Endothelial cell of umbilical vein (primary cell): ENCODE measurements around the gene MYO5B. TPM values are rescaled to one million over a fixed set of nuclear protein-coding genes. Genes with fewer than 3 reads are reported as not detected.
A peak's percentile ranks its signal among the peaks of the same experiment; 100 is the strongest.

ENCODE experiments used
- BruUV-seq: library from RNA; stranded (reverse); fragments of 400-500 nt; replicated peaks from 2 replicates; lab custom pipeline; 2021; lab: Mats Ljungman, UMichigan
- CTCF ChIA-PET: fragments of 300-600, 350-600 bp; sonication (Branson Sonifier 250); formaldehyde crosslinking; loops from one replicate; lab custom pipeline; 2021; ENCODE audit warnings: antibody characterized with exemption, inconsistent platforms; lab: Charles Lee
- POLR2A ChIA-PET: fragments of 300-600, 350-600 bp; sonication (Branson Sonifier 250); formaldehyde crosslinking; loops from one replicate; lab custom pipeline; 2021; ENCODE audit warnings: antibody characterized with exemption, inconsistent platforms; lab: Charles Lee
- DNase-seq: peaks from one replicate; pipeline ENCODE4 v3.0.0-alpha.2; 2011; ENCODE audit warnings: low read depth, low spot score
- FAIRE-seq: peaks from 2 replicates; lab custom pipeline; 2011; peaks lifted over from hg19 to GRCh38; lab: Jason Lieb, UNC
- H2AFZ ChIP-seq: 2 replicates; pipeline ENCODE4 v1.6.0; 2012; ENCODE audit warnings: low read depth, low read length, control low read depth, inconsistent platforms
- H3K27ac ChIP-seq: 2 replicates; pipeline ENCODE4 v1.5.1; 2011; ENCODE audit warnings: low read depth, mild to moderate bottlenecking, control low read depth, low read length, moderate library complexity; ENCODE audit not compliant: insufficient read depth
- H3K27me3 ChIP-seq, 2 experiments: 2 replicates each; pipeline versions ENCODE4 v1.6.0 to v1.6.1; 2011; ENCODE audit warnings: low read length in 2 of 2, mixed read lengths in 1 of 2; ENCODE audit not compliant: control insufficient read depth in 2 of 2, insufficient read depth in 2 of 2
- H3K36me3 ChIP-seq, 2 experiments: 2 replicates in 1 of 2; 3 replicates in 1 of 2; pipeline ENCODE4 v1.5.1; 2011; ENCODE audit warnings: low read length in 2 of 2, mild to moderate bottlenecking in 1 of 2, moderate library complexity in 1 of 2; ENCODE audit not compliant: control insufficient read depth in 2 of 2, insufficient read depth in 2 of 2; ENCODE audit errors: extremely low read depth in 1 of 2
- H3K4me1 ChIP-seq: 3 replicates; pipeline ENCODE4 v1.5.1; 2011; ENCODE audit warnings: mild to moderate bottlenecking, low read length; ENCODE audit not compliant: control insufficient read depth, insufficient read depth; ENCODE audit errors: extremely low read depth
- H3K4me2 ChIP-seq: 2 replicates; pipeline ENCODE4 v1.6.1; 2011; ENCODE audit warnings: low read length, control low read depth, mixed read lengths; ENCODE audit not compliant: insufficient read depth
- H3K4me3 ChIP-seq, 3 experiments: fragments of 200-600 bp in 1 of 3; sonication (generic), shearing (Covaris generic) in 1 of 3; replicated peaks in 1 of 3; 2 replicates each; pipeline ENCODE4 v1.5.1; 2011 to 2016; ENCODE audit warnings: control low read depth in 3 of 3, low read length in 3 of 3, mild to moderate bottlenecking in 2 of 3, inconsistent platforms in 1 of 3, low read depth in 1 of 3, moderate library complexity in 1 of 3; ENCODE audit not compliant: insufficient read depth in 1 of 3
- H3K79me2 ChIP-seq: 2 replicates; pipeline ENCODE4 v1.6.0; 2012; ENCODE audit warnings: low read length, inconsistent platforms; ENCODE audit not compliant: control insufficient read depth, insufficient read depth
- H3K9ac ChIP-seq: replicated peaks from 2 replicates; pipeline ENCODE3; 2011; ENCODE audit warnings: low read length, control low read depth; ENCODE audit not compliant: insufficient read depth; ENCODE audit errors: extremely low read depth
- H3K9me1 ChIP-seq: replicated peaks from 3 replicates; pipeline ENCODE4 v1.6.0; 2011; ENCODE audit warnings: mild to moderate bottlenecking, low read length; ENCODE audit not compliant: control insufficient read depth, insufficient read depth; ENCODE audit errors: extremely low read depth
- H3K9me3 ChIP-seq: replicated peaks from 2 replicates; pipeline ENCODE4 v1.5.1; 2012; ENCODE audit warnings: low read length, inconsistent platforms; ENCODE audit not compliant: control insufficient read depth, insufficient read depth
- H4K20me1 ChIP-seq: replicated peaks from 2 replicates; pipeline ENCODE3; 2011; ENCODE audit warnings: mild to moderate bottlenecking, low read length; ENCODE audit not compliant: control insufficient read depth, insufficient read depth; ENCODE audit errors: extremely low read depth
- EZH2 ChIP-seq: IDR thresholded peaks from 2 replicates; pipeline ENCODE4 v1.6.1; 2012; ENCODE audit warnings: borderline replicate concordance, low read depth, mild to moderate bottlenecking, moderate library complexity, low read length, inconsistent platforms; ENCODE audit not compliant: severe bottlenecking
- FOS ChIP-seq: IDR thresholded peaks from 2 replicates; pipeline ENCODE4 v1.6.1; 2011; ENCODE audit warnings: mild to moderate bottlenecking, low read length, moderate library complexity, borderline replicate concordance; ENCODE audit not compliant: insufficient read depth
- GATA2 ChIP-seq: IDR thresholded peaks from 2 replicates; pipeline ENCODE4 v1.7.0; 2011; ENCODE audit warnings: low read depth, mild to moderate bottlenecking, moderate library complexity, mixed read lengths, low read length; ENCODE audit not compliant: insufficient read length, insufficient read depth
- JUN ChIP-seq: IDR thresholded peaks from 2 replicates; pipeline ENCODE4 v1.6.1; 2011; ENCODE audit warnings: borderline replicate concordance, low read depth; ENCODE audit not compliant: insufficient read length, insufficient read depth
- MYC ChIP-seq: IDR thresholded peaks from one replicate; pipeline ENCODE4 v1.6.1; 2011; ENCODE audit warnings: mild to moderate bottlenecking, low read depth, low read length
- POLR2A ChIP-seq: IDR thresholded peaks from 2 replicates; pipeline ENCODE4 v1.6.1; 2012; ENCODE audit warnings: low read depth, mild to moderate bottlenecking, control low read depth, low read length
- POLR2AphosphoS5 ChIP-seq: IDR thresholded peaks from 2 replicates; pipeline ENCODE4 v1.6.1; 2012; ENCODE audit warnings: low read depth, mild to moderate bottlenecking, control low read depth, low read length, moderate library complexity; ENCODE audit not compliant: insufficient read depth
- dilution Hi-C: fragments of 300-500 bp; cut with MboI; formaldehyde crosslinking; loops from one replicate; pipeline ENCODE4 v1.15.0; 2019; ENCODE audit warnings: low sequenced_read_pairs; ENCODE audit not compliant: extremely low pct_ligation_motif_present
- intact Hi-C: fragments of 100-400 bp; cut with micrococcal nuclease; formaldehyde crosslinking; loops from one replicate; pipeline ENCODE4 v1.10.0; 2022
- polyA plus RNA-seq, 4 experiments: library from polyadenylated mRNA; depleted of rRNA in 3 of 4; stranded (reverse) in 3 of 4; unstranded in 1 of 4; fragments of >200 nt; gene quantifications; 2 replicates each; pipeline versions ENCODE4 v1.2.1 to v1.2.3, GENCODE V29; 2011 to 2012; ENCODE audit warnings: missing spikeins in 1 of 4
- total RNA-seq: library from RNA; stranded (reverse); gene quantifications from 2 replicates; pipeline ENCODE4 v1.2.3, GENCODE V29; 2021
- TF ChIP-seq, protein P1 (sequence below): IDR thresholded peaks from 2 replicates; pipeline ENCODE4 v1.6.1; 2011; ENCODE audit not compliant: insufficient read depth, insufficient read length
- TF ChIP-seq, protein P2 (sequence below), 2 donors: IDR thresholded peaks; 1 replicate in 1 of 2; 2 replicates in 1 of 2; pipeline ENCODE4 v1.5.1; 2011; ENCODE audit warnings: low read length in 2 of 2, mild to moderate bottlenecking in 2 of 2, moderate library complexity in 2 of 2, control low read depth in 1 of 2, inconsistent platforms in 1 of 2, low read depth in 1 of 2; ENCODE audit not compliant: insufficient read depth in 1 of 2; ENCODE audit errors: extremely low read depth in 1 of 2

Gene MYO5B
- total and polyA plus RNA-seq, 2 donors (not counting 3 experiments of a cell fraction or from before 2014, with no cell fraction given): 0.54 to 1.1 TPM

DNA sequence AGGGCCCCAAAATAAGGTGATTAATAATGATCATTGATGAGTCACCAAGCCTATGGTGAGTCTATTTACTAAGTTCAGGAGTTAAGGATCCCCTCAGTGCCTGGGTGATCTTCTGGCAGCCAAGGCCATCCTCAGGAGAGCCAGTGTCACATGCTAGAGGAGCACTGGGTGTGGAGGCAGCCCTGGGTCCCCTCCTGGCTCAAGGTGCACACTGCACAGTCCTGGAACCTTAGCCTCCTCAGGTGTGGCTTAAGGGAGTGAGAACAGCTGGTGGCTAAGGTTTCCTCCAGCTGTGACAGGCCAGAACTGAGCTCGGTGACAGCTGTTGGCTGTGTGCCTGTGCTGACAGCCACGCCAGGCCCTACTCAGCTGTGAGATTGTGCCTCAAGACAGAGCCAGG lies 329.5 kb downstream of the MYO5B start:
- Histone ChIP-seq H3K9ac (no peak overlapping the region), H4K20me1 (no peaks in the 10 kb centered on the region), H3K9me3 (no peaks in the 10 kb centered on the region), H3K27me3 (peaks cover 0 to 5% of the 10 kb centered on the region in 2 experiments), H3K9me1 (no peaks in the 10 kb centered on the region), H3K27ac (no peak overlapping the region), H3K79me2 (no peaks in the 10 kb centered on the region), H3K4me1 (no peaks in the 10 kb centered on the region), H3K36me3 (no peaks in the 10 kb centered on the region), H3K4me3 (no peak overlapping the region), H2AFZ (no peak overlapping the region), H3K4me2 (no peak overlapping the region)
- no peak for FAIRE-seq
- TF ChIP-seq JUN (peak; percentile 30), EZH2 (no peak), GATA2 (no peak)
- BruUV-seq: no TSS peak
- dilution Hi-C loops (loop anchor here (25.0 kb wide), 1 partner anchor 353 kb away; no protein-coding TSS in a partner anchor), intact Hi-C loops (no loop called here)
- CTCF ChIA-PET: interaction anchor here (0.6 kb wide), 1 partner anchor 351 kb away, joined by 3 read pairs; no protein-coding TSS in a partner anchor
- POLR2A ChIA-PET: no interaction called here
- DNase-seq: no peak

DNA sequence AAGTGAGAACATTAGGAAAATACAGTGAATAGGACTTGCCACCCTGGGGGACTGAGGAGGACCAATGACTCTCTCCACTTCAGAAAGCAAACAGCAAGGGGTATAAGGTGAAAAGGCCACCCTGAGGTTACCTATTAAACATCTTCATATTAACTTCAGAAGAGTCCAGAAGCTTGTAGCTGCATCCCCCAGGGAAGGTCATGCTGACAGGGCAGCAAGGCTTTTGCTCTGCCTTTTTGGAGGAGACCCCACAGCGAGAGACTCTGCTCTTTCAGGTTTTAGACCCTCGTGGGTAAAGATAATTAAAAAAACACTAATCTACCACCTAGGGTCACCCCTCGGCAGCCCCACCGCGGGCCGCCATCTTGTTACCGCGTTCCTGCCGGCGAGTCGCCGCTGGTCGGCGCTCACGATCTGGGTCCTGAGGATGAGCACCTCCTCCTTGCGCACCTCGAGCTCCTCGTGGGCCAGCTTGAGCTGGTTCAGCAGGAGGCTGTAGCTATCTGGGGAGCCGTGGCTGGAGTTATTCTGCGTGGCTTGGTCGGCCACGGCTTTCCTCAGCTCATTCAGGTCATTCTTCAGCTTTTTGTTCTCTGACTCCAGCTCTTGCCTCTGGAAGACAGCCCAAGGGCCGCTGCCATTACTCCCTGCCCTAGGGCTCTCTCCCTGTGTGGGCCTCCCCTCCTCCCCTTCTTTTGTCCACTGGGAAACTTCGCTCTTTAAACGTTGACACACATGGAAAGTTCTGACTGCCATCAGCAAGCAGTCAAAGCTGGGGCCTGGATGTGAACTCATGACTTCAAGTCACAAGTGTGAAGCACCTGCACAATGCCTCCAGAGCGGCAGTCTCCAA lies 331.0 kb downstream of the MYO5B start:
- Histone ChIP-seq H3K79me2 (no peaks in the 10 kb centered on the region), H3K4me1 (no peaks in the 10 kb centered on the region), H3K4me2 (no peak overlapping the region), H3K9me3 (no peaks in the 10 kb centered on the region), H3K27me3 (peaks cover 0 to 5% of the 10 kb centered on the region in 2 experiments), H3K9ac (no peak overlapping the region), H3K27ac (no peak overlapping the region), H3K36me3 (no peaks in the 10 kb centered on the region), H3K9me1 (no peaks in the 10 kb centered on the region), H4K20me1 (no peaks in the 10 kb centered on the region), H3K4me3 (no peak overlapping the region), H2AFZ (no peak overlapping the region)
- FAIRE-seq (no peak), DNase-seq (no peak)
- POLR2A ChIA-PET: no interaction called here
- BruUV-seq: no TSS peak
- intact Hi-C loops (no loop called here), dilution Hi-C loops (loop anchor here (25.0 kb wide), 1 partner anchor 352 kb away; no protein-coding TSS in a partner anchor)
- CTCF ChIA-PET: interaction anchor here (1.0 to 10.5 kb wide), 4 partner anchors 304 to 493 kb away, joined by 3 to 452 read pairs (median 83); partner anchors contain the start of gene LIPG
- TF ChIP-seq, protein P1, sequence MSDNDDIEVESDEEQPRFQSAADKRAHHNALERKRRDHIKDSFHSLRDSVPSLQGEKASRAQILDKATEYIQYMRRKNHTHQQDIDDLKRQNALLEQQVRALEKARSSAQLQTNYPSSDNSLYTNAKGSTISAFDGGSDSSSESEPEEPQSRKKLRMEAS: no peak
- TF ChIP-seq, protein P2, sequence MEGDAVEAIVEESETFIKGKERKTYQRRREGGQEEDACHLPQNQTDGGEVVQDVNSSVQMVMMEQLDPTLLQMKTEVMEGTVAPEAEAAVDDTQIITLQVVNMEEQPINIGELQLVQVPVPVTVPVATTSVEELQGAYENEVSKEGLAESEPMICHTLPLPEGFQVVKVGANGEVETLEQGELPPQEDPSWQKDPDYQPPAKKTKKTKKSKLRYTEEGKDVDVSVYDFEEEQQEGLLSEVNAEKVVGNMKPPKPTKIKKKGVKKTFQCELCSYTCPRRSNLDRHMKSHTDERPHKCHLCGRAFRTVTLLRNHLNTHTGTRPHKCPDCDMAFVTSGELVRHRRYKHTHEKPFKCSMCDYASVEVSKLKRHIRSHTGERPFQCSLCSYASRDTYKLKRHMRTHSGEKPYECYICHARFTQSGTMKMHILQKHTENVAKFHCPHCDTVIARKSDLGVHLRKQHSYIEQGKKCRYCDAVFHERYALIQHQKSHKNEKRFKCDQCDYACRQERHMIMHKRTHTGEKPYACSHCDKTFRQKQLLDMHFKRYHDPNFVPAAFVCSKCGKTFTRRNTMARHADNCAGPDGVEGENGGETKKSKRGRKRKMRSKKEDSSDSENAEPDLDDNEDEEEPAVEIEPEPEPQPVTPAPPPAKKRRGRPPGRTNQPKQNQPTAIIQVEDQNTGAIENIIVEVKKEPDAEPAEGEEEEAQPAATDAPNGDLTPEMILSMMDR (IDR thresholded peaks at IDR 0.05; ENCODE audit: extremely low read depth in 1 of 2, insufficient read depth in 1 of 2, low read depth in 1 of 2, low read length in 2 of 2): no peak
- no peak for TF ChIP-seq EZH2
- no peak for TF ChIP-seq MYC
- no peak for TF ChIP-seq JUN
- TF ChIP-seq FOS: no peak
- no peak for TF ChIP-seq GATA2
- no peak for TF ChIP-seq POLR2A
- no peak for TF ChIP-seq POLR2AphosphoS5
